Measurements from ENCODE around the gene RBM38.
"Not testable (repeated sequence)": the region's sequence is repeated elsewhere in the genome, so short reads cannot be mapped to it uniquely, and the experiment has no call there.

The RBM38 gene

DNA sequence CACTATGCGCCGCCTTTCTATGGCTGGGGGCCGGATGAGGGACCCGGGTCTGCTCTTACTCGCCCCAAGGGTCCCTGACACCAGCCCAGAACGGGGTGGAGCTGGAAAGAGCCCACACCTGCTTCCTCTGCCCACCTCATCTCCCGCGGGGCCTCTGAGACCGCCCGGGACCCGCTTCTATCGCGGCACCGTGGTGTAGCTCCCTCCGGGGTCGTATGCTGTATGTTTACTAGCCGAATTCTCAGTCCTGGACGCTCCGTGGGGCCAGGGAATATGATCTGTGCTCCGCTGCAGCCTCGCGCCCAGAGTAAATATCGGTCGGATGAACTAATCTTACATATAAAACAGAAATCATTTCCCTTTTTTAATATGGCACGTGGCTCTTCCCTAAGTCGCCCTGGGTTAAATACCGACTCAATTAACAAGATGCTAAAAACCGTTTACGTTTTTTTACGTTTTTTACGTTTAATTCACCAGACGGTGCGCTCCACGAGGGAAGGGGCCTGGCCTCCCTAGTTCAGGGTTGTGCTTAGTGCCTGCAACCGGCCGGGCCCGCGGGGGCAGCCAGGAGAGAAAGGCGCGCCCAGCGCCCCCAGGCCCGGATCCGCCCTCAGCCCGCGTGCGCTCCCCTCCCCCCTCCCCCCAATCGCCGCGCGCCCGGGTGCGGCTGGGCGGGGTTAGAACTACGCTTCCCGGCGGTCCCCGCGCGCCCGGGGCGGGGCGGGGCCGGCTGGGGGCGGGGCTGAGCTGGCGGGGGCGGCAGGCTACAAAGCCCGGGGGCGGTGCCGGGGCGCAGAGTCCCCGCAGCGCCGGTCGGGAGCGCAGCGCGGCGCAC is at the start of gene RBM38:
Gene RBM38, plus strand, starts transcription at position 793 of the 835 bp plus-strand sequence. CDS start 186 bp downstream, outside the sequence.
- DNase-seq (ENCODE audit: low read depth), result peak; percentile 88

DNA sequence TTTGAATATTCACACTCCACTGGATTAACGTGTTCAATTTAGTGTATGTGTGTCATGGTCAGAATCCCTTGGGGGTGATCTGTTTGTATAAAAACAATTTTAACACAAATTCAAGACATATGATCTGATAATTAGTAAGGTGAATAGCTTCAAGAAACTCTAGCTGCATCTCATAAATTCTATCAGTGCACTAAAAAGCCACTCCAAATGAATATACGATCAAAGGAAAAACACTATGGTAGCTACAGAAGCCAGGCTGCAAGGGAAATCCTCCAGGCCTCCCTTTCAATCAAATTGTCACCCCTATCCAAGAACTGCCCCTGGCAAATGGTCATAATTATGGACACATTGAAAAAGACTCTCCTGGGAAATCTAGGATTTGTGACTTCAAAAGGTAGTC is 49.5 kb upstream of the RBM38 start:
- no peak for DNase-seq (ENCODE audit: low read depth)

DNA sequence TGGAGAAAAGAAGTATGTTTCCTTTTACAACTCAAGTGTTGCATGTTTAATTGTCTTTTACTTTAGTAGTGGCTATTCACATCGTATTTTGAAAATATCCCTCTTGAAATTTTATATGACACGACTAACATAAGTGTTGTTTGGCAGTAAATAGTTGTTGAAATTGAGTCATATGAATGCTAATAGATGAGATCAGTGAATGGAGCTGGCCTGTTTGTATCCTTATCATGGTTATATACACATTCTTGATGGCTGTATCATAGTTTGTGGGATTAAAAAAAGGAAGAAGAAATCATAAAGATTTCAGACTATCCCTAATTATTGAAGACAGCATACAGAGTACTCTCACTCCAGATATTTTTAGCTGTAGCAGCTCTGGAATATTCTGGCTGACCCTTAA is 48.4 kb upstream of the RBM38 start:
- no peak for DNase-seq (ENCODE audit: low read depth)

DNA sequence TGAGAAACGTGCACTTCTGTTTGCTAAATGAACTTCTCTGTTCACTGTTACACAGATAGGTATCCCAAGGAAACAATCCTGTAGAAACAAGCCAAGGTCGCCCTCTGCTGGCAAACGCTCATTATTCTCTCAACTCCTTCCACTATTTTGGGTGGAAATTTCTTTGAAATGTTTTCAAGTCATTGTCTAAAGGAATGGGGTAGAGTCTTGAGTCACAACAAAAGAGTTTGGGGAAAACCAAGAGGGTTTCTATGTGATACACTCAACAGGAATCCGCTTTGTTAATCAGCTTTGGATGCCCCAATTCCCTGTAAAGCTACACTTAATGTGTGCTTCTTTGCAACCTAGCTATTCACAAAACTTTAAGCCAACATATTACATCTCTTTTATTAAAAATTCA is 44.7 kb upstream of the RBM38 start:
- DNase-seq (ENCODE audit: low read depth), result peak; percentile 56

DNA sequence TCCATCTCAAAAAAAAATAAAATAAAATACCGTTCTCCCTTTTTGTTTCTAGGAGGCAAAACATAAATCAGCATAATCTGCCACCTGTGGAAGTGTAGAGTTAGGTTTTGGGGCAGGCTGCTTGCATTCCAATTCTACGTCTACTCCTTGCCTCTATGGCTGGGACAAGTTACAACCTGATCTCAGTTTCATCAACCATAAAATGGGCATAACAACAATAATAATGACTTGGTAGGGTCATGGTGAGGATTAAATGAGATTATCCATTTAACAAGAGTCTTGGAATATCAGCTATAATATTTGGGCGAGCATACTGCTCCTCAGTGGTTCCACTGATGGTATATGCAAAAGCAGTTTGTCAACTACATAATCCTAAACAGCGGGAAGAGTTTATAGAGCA is 43.8 kb upstream of the RBM38 start:
- DNase-seq (ENCODE audit: low read depth), result no peak

DNA sequence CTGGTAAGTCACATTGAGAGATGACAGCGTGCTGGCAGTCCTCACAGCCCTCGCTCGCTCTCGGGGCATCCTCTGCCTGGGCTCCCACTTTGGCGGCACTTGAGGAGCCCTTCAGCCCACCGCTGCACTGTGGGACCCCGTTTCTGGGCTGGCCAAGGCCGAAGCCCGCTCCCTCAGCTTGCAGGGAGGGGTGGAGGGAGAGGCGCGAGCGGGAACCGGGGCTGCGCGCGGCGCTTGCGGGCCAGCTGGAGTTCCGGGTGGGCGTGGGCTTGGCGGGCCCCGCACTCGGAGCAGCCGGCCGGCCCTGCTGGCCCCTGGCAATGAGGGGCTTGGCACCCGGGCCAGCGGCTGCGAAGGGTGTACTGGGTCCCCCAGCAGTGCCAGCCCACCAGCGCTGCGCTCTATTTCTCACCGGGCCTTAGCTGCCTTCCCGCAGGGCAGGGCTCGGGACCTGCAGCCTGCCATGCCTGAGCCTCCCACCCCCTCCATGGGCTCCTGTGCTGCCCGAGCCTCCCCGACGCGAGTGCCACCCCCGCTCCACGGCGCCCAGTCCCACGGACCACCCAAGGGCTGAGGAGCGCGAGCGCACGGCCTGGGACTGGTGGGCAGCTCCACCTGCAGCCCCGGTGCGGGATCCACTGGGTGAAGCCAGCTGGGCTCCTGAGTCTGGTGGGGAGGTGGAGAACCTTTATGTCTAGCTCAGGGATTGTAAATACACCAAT is 42.8 kb upstream of the RBM38 start:
- DNase-seq (ENCODE audit: low read depth), result not testable (repeated sequence)

DNA sequence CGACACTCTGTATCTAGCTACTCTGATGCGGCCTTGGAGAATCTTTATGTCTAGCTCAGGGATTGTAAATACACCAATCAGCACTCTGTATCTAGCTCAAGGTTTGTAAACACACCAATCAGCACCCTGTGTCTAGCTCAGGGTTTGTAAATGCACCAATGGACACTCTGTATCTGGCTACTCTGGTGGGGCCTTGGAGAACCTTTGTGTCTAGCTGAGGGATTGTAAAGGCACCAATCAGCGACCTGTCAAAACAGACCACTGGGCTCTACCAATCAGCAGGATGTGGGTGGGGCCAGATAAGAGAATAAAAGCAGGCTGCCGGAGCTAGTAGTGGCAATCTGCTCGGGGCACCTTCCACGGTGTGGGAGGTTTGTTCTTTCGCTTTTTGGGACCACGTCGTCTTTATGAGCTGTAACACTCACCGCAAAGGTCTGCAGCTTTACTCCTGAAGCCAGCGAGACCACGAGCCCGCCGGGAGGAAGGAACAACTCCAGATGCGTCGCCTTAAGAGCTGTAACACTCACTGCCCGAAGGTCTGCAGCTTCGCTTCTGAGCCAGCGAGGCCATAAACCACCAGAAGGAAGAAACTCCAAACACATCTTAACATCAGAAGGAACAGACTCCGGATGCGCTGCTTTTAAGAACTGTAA is 42.1 kb upstream of the RBM38 start:
- not testable (repeated sequence) for DNase-seq (ENCODE audit: low read depth)

DNA sequence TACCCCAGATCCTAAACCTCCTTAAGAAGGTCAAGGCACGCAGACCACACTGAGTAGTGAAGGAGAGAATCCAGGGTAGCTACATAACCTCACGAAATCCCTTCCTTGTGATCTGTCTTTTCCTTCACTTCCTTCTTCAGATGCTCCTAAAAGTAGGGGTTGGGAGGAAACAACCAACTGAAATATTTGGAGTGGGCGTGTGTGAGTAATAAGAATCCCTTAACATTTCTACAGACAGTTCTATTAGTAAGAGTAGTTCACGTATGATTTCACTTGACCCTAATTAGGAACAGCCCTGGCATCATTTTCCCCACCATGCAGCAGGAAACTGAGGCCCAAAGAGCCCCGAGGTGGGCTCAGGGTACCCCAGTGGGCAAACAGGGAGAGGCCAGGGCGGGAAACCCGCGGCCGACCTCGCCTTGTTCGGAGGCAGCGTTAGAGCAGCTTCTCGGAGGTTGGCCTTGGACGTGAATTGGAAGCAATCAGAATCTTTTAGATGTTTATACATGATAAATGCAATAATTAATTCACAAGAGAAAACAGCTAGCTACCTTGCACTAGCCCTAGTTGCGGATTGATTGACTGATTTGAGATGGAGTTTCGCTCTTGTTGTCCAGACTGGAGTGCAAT is 41.0 kb upstream of the RBM38 start:
- no peak for DNase-seq (ENCODE audit: low read depth)

DNA sequence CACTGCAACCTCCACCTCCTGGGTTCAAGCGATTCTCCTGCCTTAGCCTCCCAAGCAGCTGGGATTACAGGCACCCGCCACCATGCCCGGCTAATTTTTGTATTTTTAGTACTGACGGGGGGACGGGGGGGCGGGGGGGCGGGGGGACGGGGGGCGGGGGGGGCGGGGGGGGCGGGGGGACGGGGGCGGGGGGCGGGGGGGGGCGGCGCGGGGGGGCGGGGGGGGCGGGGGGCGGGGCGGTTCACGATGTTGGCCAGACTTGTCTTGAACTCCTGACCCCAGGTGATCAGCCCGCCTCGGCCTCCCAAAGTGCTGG is 40.5 kb upstream of the RBM38 start:
- not testable (repeated sequence) for DNase-seq (ENCODE audit: low read depth)

DNA sequence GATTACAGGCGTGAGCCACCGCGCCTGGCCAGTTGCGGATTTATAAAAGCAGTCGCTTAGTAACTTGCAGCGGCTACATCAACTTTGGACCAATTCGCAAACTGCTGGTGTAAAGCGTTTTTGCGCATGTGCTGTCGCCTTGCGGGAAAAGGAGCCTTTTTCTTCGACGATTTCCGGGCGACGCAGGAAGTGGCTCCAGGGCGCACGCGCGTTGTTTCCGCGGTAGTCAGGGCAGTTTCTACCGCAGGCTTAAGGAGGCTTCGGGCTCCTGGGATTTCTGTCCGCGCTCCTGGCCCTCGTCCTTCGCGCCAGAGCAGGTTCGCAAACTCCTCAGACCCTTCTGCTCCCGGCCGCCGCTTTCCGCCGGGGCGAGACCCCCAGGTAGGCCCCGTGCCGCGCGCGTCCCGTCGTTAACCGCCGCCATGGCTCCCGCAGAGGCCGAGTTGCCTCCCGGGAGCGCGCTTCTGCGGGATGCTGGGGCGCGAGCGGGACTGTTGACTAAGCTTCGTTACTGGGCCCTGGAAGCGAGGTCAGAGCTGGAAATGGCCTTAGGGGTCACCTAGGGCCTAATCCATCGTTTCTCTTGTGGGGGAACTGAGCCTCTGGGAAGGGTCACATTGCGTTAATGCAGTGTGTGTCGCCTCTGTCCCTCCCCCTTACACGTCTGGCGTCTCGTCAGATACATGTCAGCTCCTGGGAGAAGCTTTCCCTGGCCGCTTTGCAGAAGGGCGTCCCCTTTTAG is 40.0 kb upstream of the RBM38 start, which contains the start of gene RAE1:
Gene RAE1, plus strand, starts transcription at position 214 of the 742 bp plus-strand sequence. CDS start 2,784 bp downstream, outside the sequence.
- DNase-seq (ENCODE audit: low read depth), result peak; percentile 84

DNA sequence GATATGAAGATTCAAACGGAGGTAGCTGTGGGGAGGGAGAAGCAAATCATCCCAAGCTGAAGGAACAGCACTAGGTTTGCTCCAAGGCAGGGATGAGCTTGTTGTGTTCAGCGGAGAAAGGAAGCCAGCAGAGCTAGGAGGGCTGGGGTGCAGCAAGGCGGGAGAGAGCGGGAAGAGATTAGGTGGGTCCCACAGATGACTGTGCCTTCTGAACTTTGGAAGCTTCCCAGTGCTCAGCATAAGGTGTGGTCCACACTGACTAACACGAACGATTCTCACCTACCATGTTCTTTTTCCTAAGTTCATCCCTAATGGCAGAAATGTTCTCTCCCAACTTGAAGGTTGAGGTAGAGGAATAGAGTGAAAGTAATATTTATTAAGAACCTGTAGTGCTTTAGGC is 38.9 kb upstream of the RBM38 start:
- no peak for DNase-seq (ENCODE audit: low read depth)

DNA sequence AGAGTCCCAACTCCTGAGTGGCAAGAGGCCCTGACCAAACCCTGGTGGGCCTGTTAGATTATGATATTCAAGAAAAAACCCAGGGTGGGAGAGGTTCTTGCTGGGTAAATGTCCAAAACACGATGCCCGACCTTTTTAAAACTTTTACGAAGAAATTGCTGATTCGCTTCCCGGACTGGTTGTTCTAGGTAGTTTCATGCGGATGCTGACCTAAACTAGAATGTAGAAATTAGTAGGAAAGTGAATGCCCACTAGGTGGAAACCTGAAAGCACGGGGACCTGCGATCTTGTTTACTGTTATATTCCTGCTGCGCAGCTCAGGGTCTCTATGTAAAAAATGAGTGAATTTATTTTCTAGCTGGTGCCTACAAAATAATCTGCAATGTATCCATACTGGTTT is 37.8 kb upstream of the RBM38 start:
- DNase-seq (ENCODE audit: low read depth), result no peak

DNA sequence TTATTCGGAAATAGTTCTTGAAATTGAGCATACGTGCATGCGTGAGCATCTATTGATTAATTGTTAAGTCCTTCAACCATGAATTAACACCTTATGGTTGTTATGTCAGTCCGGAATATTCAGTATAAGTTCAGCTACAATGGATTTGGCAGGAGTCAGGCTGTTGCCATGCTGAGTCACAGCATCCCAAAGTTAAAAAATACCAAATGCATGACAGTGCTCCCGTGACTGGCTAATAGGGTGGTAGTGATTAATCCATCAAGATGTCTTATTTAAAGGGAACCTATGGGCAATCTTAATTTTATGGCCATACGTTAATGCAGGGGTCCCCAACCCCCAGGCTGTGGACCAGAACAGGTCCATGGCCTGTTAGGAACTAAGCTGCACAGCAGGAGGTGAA is 29.7 kb upstream of the RBM38 start:
- DNase-seq (ENCODE audit: low read depth), result no peak

DNA sequence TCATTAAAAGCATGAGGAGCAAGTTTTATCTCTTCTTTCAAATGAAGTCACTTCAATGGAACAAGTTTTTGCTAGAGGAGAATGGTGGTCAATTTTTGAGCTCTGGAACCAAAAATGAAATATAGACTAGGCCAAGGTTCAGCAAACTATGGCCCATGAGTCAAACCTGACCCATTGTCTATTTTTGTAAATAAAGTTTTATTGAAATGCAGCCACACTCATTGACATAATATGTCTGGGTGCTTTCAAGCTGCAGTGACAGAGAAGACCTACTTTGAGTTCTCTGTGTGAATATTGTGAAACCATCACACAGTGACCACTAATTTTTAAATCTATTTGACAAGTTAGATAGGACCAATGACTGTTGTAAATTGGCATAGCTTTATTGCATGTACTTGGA is 26.7 kb upstream of the RBM38 start:
- DNase-seq (ENCODE audit: low read depth), result no peak

DNA sequence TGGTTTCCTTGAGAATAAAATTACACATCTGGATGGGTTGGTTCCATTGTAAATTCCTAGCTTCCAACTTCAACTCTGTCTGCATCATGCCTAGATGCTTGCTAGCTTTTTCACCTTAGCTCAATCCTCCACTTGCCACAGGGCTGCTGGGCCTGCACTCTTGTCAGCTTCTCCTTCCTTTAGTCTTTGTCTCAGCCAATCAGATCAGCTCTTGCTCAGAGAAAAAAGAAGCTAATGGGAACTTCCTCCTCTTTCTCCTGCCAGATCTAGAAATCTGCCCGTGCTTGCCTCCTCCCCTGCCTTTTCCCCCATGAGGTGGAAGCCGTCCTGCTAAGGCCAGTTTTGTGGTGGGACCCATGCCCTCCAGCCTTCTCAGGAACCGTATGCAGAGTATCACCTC is 21.6 kb upstream of the RBM38 start:
- no peak for DNase-seq (ENCODE audit: low read depth)

DNA sequence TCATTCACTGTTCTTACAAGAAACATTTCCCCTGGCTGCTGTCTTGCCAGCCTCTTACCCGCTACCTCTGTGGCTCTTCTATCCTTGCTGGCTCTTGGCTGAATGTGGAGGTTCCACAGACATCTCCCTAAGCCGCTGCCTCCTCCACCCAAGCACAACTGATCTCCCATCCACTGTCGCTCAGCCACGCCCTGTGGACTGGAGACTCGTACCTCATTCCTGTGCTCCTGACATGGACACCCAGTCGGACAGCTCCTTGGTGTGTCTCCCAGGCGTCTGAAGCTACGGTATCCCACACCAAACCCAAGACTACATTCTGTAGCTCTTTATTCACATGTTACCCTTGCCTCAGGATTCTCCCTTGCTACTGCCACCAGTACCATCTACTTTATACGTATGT is 20.9 kb upstream of the RBM38 start:
- no peak for DNase-seq (ENCODE audit: low read depth)

DNA sequence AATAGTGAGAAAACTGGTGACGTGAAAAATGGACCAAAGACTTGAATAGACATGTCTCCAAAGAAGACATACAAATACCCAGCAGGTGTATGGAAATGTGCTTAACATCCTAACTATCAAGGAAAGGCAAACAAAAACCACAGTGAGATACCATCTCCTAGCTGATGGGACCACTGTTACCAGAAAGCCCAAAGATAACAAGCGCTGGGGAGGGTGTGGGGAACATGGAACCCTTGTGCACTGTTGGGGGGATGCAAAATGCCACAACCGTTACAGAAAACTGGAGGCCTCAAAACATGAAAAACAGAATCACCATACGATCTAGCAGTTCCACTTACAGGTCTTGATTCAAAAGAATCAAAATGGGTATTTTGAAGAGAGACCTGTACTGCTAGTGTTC is 19.8 kb upstream of the RBM38 start:
- DNase-seq (ENCODE audit: low read depth), result no peak

DNA sequence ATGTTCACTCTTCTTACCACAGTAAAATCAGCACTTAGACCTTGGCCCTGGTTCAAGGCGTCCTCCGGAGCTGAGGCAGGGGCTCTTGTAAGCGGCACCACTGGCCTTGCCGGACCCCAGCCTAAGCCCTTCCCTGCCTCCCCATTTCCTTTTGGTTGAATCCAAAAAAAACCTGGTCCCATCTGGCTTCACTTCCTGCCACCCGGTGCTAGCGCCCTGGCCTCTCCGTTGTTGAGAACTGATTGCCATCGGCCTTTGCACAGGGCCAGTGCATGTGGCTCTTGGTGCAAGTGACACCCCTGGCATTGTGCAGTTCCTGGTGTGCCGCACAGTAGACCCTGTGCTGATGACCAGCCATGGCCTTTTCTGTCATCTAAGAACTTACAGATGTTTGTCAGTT is 19.0 kb upstream of the RBM38 start:
- no peak for DNase-seq (ENCODE audit: low read depth)

DNA sequence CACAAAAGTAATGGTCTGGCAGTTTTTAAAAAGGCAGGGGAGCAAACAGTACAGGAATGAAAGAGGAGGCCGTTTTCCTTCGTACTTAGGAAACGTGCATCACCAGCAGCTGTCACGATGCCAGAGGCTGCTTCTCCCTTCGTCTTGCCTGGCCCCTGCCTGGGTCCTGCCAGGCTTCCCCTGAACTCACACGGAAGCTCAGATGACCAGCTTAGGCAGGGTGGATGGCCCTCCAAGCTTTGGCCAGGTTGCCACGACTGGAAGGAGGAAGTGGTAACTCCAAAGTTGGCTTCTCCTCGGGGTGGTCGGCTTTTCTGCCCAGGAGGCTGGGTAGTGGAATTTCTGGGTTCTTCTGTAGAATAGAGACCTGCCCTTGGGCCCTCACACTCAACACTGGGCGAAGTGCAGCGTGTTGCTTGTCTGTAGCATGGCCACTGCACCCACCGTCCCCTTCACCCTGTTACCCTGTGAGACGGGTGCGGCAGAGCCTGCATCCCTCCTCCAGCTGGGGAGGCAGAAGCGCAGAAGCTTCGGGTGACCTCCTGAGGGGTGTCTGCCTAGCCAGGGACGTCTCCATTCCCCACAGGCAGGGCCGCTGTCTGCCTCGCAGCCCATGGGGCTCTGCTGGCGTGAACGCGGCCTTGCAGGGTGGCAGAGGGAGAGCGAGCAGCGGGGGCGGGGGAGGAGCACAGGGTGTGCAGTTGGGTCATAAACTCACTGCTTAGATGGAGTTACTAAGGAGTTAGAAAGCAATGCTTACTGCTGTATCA is 18.4 kb upstream of the RBM38 start:
- DNase-seq (ENCODE audit: low read depth), result no peak

DNA sequence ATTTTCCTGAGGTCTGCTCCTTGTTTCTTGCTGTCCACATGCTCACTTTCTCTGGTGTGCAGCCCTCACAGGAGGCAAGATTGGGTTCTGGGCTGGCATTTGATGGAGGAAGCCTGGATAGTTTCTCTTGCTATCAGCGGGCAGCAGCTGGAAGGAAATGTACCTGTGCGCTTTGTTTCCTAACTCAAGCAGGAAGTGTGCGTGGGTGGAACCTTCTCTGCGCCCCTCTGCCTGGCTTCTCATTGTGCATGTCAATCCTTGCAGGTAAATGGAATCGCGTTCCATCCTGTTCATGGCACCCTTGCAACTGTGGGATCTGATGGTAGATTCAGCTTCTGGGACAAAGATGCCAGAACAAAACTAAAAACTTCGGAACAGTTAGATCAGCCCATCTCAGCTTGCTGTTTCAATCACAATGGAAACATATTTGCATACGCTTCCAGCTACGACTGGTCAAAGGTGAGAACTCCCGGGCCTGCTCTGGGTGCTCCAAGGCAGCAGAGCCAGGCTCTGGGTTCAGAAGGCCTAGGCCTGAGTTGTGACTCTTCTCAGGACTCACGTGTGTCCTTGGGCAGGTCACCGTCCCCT is 16.8 kb upstream of the RBM38 start:
- no peak for DNase-seq (ENCODE audit: low read depth)
